Gastroesophageal sphincter (tissue), 3 donors: ENCODE data around the gene RGS17.

ENCODE experiments used
- POLR2A ChIP-seq, 2 donors: fragments of 450-650 bp; IDR thresholded peaks; one replicate each; pipeline ENCODE4 v1.6.1; 2017; ENCODE audit warnings: antibody characterized with exemption in 2 of 2, mild to moderate bottlenecking in 2 of 2, moderate library complexity in 1 of 2
- POLR2AphosphoS5 ChIP-seq: sonication (generic); formaldehyde crosslinking; IDR thresholded peaks from one replicate; pipeline ENCODE4 v1.6.1; 2017; ENCODE audit warnings: antibody characterized with exemption
- TF ChIP-seq, protein P1 (sequence below), 4 experiments: fragments of 200-600 bp in 2 of 4; fragments of 450-650 bp in 2 of 4; sonication (generic) in 1 of 4; IDR thresholded peaks; one replicate each; pipeline ENCODE4 v1.5.1; 2017 to 2019; ENCODE audit warnings: antibody characterized with exemption in 4 of 4, mild to moderate bottlenecking in 2 of 4, moderate library complexity in 2 of 4

DNA sequence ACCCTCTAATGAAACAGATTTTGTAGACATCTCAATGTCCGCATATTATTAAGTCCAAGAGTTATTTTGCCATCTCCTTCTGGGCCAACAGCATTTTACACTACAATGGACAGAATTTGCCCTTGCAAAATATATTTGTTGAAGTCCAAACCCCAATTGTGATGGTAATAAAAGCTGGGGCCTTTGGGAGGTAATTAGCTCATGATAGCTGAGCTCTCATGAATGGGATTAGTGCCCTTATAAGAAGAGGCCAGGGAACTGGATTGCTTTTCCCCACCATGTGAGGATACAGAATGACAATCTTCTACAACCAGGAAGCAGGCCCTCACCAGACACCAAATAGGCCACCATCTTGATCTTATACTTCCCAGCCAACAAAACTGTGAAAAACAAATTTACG is 83.7 kb downstream of the RGS17 start:
- TF ChIP-seq POLR2AphosphoS5 (no peak), POLR2A (IDR thresholded peaks at IDR 0.05) (no peak)
- TF ChIP-seq, protein P1, sequence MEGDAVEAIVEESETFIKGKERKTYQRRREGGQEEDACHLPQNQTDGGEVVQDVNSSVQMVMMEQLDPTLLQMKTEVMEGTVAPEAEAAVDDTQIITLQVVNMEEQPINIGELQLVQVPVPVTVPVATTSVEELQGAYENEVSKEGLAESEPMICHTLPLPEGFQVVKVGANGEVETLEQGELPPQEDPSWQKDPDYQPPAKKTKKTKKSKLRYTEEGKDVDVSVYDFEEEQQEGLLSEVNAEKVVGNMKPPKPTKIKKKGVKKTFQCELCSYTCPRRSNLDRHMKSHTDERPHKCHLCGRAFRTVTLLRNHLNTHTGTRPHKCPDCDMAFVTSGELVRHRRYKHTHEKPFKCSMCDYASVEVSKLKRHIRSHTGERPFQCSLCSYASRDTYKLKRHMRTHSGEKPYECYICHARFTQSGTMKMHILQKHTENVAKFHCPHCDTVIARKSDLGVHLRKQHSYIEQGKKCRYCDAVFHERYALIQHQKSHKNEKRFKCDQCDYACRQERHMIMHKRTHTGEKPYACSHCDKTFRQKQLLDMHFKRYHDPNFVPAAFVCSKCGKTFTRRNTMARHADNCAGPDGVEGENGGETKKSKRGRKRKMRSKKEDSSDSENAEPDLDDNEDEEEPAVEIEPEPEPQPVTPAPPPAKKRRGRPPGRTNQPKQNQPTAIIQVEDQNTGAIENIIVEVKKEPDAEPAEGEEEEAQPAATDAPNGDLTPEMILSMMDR (IDR thresholded peaks at IDR 0.05): no peak
